ENCODE results near the gene LSS. TPM values are rescaled to one million over a fixed set of nuclear protein-coding genes. Genes with fewer than 3 reads are reported as not detected.

Gene LSS
- total and polyA plus RNA-seq, 2 of the 4 experiments (the other 2 are of a cell fraction): 43.4 to 58.1 TPM

- H3K14ac ChIP-seq (replicated peaks; ENCODE audit: low read depth, low read length): no peak overlapping the region
- no peak overlapping the region for H3K27ac ChIP-seq (ENCODE audit: insufficient read depth, low read length)
- H3K23ac ChIP-seq (ENCODE audit: low read depth, low read length): no peak overlapping the region
- H3K9me1 ChIP-seq (ENCODE audit: insufficient read depth, low read length): 0 out of 2 replicates have a peak, but pooled peaks cover 4% of the 10 kb centered on the region
- no peak overlapping the region for H4K8ac ChIP-seq (ENCODE audit: low read depth in 2 of 2, low read length in 2 of 2)
- H3K4me1 ChIP-seq (ENCODE audit: control insufficient read depth, insufficient read depth, low read length): no peaks in the 10 kb centered on the region
- H2BK120ac ChIP-seq (ENCODE audit: low read depth, low read length): no peak overlapping the region
- in situ Hi-C loops (cut with MboI; ENCODE audit: low sequenced_read_pairs) (no loop called here), dilution Hi-C loops (cut with HindIII; ENCODE audit: low sequenced_read_pairs, unreplicated experiment) (no loop called here), intact Hi-C loops (cut with micrococcal nuclease) (no loop called here)
- H3K79me1 ChIP-seq (ENCODE audit: low read depth in 1 of 2, low read length in 2 of 2): peaks cover 6 to 7% of the 10 kb centered on the region in 2 experiments; a peak in 2 of 4 replicates
- no peak overlapping the region for H2BK15ac ChIP-seq (ENCODE audit: low read depth, low read length)
- no peak overlapping the region for H2AK5ac ChIP-seq (ENCODE audit: low read depth, low read length)
- H3K18ac ChIP-seq (ENCODE audit: low read depth, low read length): no peak overlapping the region
- CTCF ChIA-PET: no interaction called here
- no peak overlapping the region for H4K91ac ChIP-seq (ENCODE audit: insufficient read depth, low read depth, low read length)
- H3K4ac ChIP-seq (ENCODE audit: low read depth, low read length): no peak overlapping the region
- POLR2A ChIA-PET (ENCODE audit: unreplicated experiment): no interaction called here
- ATAC-seq (ENCODE audit: low read depth) (no peak), DNase-seq (no peak)
- H4K5ac ChIP-seq (ENCODE audit: low read depth, low read length): no peak overlapping the region
- H3K4me3 ChIP-seq (ENCODE audit: insufficient read depth, low read depth, low read length): no peak overlapping the region
- no peaks in the 10 kb centered on the region for H3K9me3 ChIP-seq (ENCODE audit: control insufficient read depth, insufficient read depth, low read length)
- no peak overlapping the region for H3K9ac ChIP-seq (ENCODE audit: low read depth, low read length)
- no peak overlapping the region for H2BK20ac ChIP-seq (ENCODE audit: low read depth, low read length)
- H4K20me1 ChIP-seq (ENCODE audit: insufficient read depth, low read length): peaks cover 12% of the 10 kb centered on the region
- no peak overlapping the region for H3K56ac ChIP-seq (ENCODE audit: extremely low read depth, insufficient read depth, low read length)
- no peak overlapping the region for H2AK9ac ChIP-seq (replicated peaks; ENCODE audit: low read depth, low read length, poor library complexity)
- no peak overlapping the region for H3K4me2 ChIP-seq (ENCODE audit: low read depth, low read length)
- H2BK5ac ChIP-seq (ENCODE audit: low read depth, low read length, poor library complexity, severe bottlenecking): no peak overlapping the region
- H3K36me3 ChIP-seq (ENCODE audit: control insufficient read depth, insufficient read depth, low read length): peaks cover 37% of the 10 kb centered on the region
- no TSS peak for BruUV-seq (replicated peaks)
- WGBS, 2 experiments (ENCODE audit: extremely low coverage in 2 of 2, insufficient read length in 1 of 2): 89% methylated on average over 7 of the region's 27 CpGs; no CpG with 5 or more reads in 1 of the 2 experiments
- TF ChIP-seq CTCF (conservative IDR thresholded peaks at IDR 0.05; ENCODE audit: low read depth, low read length) (no peak), POLR2A (IDR thresholded peaks at IDR 0.05; ENCODE audit: low read depth, low read length) (no peak), RAD21 (IDR thresholded peaks at IDR 0.05; ENCODE audit: low read length) (no peak), MAFK (IDR thresholded peaks at IDR 0.05; ENCODE audit: low read depth, low read length) (no peak), MXI1 (IDR thresholded peaks at IDR 0.05; ENCODE audit: borderline replicate concordance, low read depth, low read length) (no peak), NFE2L2 (IDR thresholded peaks at IDR 0.05; ENCODE audit: low read depth, low read length) (no peak), ELK1 (IDR thresholded peaks at IDR 0.05; ENCODE audit: borderline replicate concordance, low read depth, low read length) (no peak), MAZ (IDR thresholded peaks at IDR 0.05; ENCODE audit: borderline replicate concordance, low read depth, low read length) (no peak), RCOR1 (IDR thresholded peaks at IDR 0.05; ENCODE audit: insufficient replicate concordance, low read length) (no peak), BHLHE40 (IDR thresholded peaks at IDR 0.05; ENCODE audit: low read depth, low read length) (no peak), FOS (IDR thresholded peaks at IDR 0.05; ENCODE audit: low read depth, low read length) (no peak), CEBPB (IDR thresholded peaks at IDR 0.05; ENCODE audit: low read depth, low read length) (no peak)
- H2AFZ ChIP-seq (replicated peaks; ENCODE audit: low read length, poor library complexity): no peak overlapping the region
- no peaks in the 10 kb centered on the region for H3K27me3 ChIP-seq (ENCODE audit: control insufficient read depth, insufficient read depth, low read length)
Observed at GRCh38 chr21:46214478-46215340, 13.9 kb downstream of the LSS start.
